ENCODE measurements around the gene MEAK7.

The MEAK7 gene, protein sequence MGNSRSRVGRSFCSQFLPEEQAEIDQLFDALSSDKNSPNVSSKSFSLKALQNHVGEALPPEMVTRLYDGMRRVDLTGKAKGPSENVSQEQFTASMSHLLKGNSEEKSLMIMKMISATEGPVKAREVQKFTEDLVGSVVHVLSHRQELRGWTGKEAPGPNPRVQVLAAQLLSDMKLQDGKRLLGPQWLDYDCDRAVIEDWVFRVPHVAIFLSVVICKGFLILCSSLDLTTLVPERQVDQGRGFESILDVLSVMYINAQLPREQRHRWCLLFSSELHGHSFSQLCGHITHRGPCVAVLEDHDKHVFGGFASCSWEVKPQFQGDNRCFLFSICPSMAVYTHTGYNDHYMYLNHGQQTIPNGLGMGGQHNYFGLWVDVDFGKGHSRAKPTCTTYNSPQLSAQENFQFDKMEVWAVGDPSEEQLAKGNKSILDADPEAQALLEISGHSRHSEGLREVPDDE

DNA sequence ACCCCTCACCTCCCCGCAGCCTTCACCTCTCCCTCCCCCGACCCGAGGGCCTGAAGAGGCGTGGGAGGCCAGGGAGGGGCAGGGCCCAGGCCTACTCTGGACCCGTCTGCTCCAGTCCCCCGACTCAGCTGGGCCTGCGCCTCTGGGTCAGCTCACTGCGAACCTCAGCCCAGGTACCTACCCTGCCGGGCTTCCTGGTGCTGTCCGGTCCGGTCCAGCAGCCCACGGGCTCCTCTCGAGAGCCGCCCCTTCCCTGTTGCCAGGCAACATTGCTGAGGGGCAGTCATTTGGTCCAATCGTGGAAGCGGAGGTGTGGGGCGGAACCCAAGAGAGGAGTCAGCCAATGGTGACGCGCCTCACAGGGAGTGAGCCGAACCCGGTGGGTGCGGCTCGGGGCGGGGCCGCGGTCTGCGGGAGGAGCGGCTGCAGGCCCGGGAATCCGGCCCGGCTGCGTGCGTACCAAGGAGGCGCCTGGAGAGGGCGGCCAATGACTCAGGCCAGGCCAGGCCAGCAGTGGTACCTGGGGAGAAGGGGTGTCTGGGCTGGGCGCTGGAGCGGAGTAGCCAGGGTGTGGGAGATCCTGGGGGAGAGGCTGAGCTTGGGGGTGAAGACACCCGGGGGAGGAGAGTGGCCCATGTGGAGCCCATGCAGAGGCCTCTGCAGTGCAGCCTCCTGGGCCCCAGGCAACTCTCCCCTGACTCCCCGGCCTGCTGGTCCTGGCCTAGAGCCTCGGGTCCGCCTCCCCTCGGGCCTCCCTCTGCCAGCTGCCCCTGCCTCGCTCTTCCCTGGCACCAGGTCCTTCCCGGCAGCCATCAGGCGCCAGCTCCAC lies at the start of gene MEAK7:
Gene MEAK7 (minus strand): TSS at position 240 of the 829 bp plus-strand sequence. CDS start 6,573 bp downstream, outside the sequence.
- peak; percentile 74 for DNase-seq

DNA sequence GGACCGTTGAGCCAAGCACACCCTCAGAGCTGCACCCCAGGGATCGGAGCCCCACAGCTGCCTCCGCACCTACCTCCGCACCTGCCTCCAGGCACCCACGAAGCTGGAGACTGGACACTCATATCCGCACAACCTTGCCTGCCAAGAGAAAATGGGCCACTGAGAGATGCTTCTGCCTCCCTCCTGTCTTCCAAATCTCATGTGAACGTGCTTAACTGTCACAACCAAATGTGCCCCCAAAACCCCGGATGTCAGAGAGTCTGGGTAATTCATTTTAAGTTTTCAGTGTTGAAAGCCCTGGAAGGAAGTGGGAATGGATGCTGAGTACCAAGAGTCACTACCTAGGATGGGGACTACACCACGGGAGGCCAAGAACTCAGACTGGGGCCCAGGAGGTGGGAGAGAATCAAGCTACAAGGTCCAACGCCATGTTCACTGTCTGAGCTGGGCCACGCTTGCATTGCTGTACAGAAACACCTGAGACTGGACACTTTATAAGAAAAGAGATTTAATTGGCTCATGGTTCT lies 49.5 kb upstream of the MEAK7 start:
- DNase-seq = no peak

DNA sequence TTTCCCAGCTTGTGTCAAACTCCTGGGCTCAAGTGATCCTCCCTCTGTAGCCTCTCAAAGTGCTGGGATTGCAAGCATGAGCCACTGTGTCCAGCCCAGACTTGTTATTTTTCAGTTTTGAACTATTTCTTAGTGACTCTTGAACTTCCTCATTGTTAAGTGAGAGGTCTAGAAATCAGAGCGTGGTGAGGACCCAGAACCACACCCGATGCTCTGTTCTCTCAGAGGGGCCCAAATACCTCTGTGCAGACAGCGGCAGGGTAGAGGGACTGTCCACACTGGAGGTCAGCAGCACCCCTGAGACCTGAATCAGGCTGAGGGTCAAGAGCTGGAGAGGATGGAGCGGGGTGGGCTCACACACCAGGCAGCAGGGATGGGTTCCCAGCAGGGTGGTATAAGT lies 47.7 kb upstream of the MEAK7 start:
- DNase-seq = no peak

DNA sequence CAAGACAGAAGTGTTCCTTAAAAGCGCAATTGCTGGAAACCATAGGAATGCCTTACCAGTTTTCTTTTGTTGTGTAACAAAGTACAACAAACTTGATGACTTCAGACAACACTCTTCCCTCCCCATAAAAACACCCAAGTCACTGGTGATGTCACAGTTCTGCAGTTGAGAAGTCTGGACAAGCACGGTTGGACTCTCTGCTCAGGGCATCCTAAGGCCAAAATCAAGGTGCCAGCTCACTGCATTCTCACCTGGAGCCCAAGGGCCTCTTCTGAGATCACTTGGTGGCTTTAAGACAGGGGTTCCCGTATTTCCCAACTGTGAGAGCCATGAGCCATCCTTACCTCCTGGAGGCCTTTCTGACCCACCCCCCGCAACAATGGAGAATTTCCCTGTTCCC lies 45.6 kb upstream of the MEAK7 start:
- DNase-seq = no peak

DNA sequence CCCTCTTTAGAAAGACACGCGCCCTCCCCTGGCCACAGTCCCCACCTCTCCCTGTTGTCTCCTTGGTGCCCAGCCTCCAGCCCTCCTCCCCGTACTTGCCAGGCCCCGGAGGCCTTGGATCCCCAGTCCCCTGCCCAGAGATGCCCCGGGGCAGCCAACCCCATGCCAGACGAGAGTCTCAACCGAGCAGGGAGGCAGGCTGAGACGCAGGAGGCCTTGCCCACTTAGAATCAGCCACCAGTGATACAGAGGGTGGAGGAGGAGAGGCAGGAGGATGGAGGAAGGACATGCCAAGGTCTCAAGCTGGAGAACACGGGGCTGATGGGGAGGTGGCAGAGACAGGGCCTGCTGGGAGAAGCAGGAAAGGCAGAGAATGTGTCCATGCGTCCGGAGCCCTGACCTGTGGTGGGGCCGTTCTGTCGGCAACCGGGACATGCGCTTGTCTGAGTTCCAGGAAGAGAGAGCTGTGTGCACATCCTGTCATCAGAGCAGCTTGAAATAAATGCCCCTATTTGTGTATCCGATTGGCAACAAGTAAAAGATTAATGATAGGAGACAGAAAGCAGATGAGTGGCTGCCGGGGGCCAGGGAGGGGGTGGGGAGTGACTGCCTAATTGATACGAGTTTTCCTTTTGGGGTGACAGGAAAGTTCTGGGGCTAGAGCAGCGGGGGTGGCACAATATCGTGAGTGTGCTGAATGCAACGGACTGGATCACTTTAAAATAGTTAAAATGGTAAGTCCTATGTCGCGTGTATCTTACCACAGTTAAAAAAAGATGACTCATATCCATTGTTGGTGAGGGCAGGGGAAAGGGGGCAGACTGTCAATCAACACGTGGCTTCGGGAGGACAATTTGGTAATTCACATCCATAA lies 44.7 kb upstream of the MEAK7 start:
- DNase-seq = no peak

DNA sequence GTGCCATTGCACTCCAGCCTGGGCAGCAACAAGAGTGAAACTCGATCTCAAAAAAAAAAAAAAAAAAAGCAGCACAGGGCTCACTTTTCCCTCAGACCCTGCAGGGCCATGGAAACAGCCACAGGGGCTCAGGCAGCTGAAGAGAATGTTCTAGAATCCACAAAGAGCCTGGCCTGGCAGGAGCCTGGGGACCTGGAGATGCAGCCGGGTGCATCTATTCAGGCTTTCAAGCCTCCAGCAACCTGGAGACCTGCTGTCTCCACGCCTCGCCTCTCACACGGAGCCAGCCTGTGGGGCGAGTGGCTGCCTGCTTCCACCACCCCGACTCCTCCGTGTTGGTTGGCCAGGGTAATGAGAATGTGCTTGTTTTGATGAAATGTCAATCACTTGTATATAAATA lies 44.0 kb upstream of the MEAK7 start:
- no peak for DNase-seq

DNA sequence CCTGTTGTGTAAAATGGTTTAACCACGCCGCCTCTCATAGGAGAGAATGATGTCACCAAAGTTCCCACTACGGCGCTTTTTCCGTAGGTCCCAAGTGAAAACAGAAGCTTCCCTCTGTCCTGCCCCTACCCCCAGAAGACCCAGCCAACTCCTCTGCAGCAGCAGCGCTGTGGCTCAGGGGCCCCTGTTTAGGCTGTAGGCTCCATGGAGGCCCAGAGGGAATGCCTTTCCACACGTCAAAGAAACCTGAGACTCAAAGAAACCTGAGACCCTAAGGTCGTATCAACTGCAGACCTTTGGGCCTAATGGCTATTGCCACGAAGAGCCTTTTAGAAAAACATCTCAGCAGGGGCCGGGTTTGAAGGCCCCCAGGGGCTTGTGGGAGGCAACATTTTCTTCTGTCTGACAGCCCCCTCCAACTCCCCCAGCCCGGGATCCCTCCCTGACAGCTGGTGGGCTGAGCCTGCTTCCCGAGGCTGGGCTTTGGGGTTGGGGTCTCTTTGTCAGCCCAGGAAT lies 43.1 kb upstream of the MEAK7 start:
- no peak for DNase-seq

DNA sequence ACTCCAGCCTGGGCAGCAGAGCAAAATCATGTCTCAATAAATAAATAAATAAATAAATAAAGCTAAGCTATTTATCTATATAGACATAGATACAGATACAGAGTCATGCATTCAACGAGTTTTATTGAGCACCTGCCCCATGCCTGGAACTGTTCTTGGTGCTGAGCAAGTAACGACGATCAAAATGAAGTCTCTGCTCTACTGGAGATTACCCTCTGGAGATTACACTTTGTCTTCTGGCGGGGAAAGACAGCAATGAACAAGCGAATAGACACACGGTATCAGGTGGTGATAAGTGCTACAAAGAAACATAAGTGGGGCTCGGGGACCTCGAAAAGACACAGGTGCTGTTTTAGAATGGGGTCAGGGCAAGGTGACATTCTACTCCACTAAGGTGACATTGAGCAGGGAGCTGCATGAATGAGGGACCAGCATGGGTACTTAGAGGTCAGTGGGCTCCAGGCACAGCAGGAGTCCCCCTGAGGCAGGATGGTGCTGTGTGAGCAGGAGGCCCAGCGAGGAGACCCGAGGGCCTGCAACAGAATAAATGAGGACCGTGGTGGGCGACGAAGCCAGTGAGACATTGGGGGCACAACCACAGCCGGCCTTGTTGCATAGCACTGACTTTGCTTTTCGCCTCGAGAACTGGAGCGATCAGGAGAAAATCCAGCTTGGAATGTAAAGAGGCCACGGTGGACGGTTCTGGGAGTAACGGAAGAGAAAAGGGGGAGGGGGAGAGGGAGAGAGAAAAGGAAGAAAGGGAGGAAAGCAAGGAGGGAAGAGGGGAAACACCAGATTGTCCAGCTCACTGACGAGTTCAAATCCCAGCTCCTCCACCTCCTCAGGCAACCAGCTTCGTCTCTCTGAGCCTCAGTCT lies 42.4 kb upstream of the MEAK7 start:
- no peak for DNase-seq

DNA sequence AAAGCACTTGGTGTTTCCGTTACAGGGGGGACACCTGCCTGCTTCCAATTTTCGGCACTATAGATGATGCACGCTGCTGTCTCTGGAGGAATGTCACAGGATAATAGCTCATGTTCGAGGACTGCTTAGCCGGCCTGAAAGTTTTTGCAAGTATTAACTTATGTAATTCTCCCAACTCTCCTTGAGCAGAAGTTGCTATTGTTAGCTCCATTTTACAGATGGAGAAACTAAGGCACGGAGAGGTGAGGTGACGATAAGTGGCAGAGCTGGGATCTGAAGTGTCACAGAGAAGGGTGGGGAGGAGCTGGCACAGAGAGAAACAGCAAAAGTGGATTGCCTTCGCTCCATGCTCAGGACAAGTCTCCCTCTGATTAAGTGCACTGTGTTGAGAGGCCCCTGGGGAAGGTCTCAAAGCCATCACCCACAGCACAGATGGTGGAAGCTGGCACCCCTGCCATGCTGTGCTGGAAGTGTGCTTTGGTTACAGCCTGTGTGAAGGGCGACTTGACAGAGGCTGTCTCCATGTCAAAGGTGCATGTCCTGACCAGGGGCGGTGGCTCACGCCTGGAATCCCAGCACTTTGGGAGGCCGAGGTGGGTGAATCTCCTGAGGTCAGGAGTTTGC lies 40.8 kb upstream of the MEAK7 start:
- no peak for DNase-seq

DNA sequence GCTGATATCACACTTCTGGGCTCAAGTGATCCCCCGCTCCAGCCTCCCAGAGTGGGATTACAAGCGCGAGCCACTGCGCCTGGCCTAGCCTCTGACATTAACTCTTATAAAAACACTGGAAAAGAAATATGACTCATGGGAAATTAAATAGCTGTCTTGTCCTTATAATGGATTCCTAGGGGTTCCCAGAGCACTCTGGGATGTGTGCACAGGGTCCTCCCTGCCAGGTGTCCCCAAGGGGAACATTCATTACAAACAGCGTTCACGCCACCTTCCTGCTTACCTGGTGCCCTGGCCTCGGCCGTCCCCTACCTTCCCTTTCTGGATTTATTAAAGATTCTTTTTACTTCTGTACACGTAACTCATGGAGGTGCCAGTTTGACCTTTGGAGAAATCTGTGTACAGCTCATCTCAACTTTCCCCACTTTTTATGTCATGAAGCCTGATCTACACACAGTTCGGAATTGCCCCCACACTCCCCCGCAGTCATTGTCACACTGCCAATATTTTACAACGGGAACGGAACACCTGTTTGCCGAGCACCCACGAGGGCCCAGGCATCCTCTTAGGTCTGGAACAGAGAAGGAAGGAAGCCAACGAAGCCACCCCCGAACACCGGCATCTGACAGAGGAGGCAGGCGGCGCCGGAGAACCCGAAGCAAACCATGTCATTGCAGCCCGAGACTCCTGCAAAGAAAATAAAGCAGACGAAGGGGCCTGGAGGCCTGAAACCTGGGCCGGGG lies 39.7 kb upstream of the MEAK7 start:
- DNase-seq = no peak

DNA sequence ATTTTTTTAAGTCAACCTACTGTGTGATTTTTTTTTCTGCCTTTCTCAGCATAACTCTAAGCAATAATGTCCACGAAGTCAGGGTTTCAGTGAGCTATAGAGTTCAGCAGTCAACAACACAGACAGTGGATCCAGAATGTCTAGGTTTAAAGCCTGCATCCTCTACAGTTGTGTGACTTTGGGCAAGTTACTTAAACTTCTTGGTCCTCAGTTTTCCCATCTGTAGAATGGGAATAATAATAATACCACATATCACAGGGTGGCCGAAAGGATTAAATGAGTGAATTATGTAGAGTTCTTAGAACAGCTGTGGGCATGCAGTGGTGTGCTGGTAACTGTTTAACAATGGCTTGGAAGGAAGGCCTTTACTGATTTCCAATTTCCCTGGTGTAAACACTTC lies 38.8 kb upstream of the MEAK7 start:
- no peak for DNase-seq

DNA sequence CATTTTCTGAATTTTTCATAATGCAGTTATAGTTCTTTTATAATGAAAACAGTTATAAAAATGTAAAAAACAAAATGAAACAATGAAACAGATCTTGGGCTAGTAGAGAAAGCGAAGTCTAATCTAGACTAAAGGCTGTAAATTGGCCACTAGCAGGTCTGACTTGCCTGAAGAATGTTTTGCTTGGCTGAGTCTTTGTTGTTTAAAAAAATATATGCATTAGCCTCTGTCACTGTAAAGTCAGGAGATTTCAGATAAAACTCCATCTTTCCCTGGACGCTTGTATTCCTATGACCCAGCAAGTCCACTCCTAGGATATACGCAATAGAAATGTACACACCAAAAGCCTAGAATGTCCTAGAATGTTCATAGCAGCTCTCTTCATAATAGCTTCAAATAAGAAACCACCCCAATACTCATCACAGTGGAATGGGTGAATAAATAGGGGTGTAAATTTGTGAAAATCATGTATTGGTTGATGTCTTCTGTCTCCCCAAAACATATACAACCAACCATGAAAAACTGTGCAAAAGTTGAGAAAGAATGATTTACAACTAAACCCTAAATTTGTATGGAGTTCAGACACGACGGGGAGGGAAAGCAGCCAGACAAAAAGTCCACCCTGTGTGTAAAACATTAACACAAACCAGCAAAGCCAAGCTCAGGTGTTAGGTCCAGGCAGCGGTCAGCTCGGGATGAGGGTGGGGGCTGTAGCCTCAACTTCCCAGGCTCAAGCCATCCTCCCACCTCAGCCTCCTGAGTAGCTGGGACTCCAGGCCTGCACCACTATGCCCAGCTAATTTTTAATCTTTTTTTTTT lies 37.7 kb upstream of the MEAK7 start:
- no peak for DNase-seq

DNA sequence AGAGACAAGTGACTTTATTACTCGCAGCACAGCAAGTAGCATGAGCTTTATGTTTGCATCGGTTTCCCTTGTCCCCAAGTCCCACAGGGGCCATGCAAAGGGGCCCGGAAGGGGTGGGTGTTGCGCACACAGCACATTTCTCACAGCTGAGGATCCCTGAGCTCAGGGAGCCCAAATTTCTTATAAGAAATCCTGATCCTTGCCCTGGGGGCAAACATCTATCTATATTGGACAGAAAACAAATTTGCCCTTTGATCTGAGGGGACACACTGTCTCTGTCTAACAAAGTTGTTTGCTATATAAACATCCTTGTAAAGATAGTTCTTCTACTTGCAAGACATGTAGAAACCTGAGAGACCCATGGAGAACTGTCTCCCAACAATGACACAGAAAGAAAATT lies 35.7 kb upstream of the MEAK7 start:
- no peak for DNase-seq

DNA sequence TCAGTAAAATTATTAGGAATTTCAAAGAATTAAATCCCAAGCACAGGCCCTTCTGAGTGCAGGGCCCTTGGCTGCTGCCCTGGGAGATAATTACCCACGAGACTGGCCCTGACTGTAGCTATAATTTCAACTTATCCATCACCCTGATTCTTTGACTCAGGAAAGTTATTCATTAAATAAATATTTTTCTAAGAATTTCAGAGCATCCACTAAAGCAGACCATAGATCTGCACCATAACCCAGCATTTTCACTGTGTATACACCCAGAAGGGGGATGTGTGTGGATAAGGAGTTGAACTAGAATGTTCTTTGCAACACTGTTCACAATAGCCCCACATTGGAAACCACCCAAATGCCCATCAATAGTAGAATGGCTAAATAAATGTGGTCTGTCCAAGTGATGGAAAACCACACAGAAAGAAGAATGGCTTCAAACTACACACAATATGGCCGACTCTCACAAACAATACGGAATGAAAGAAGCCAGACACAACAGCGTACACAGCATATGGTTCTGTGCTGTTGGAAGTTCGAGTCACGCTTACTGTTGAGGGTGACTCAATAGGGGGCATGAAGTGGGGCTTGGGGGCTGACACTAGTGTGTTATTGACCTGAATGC lies 33.9 kb upstream of the MEAK7 start:
- DNase-seq = no peak

DNA sequence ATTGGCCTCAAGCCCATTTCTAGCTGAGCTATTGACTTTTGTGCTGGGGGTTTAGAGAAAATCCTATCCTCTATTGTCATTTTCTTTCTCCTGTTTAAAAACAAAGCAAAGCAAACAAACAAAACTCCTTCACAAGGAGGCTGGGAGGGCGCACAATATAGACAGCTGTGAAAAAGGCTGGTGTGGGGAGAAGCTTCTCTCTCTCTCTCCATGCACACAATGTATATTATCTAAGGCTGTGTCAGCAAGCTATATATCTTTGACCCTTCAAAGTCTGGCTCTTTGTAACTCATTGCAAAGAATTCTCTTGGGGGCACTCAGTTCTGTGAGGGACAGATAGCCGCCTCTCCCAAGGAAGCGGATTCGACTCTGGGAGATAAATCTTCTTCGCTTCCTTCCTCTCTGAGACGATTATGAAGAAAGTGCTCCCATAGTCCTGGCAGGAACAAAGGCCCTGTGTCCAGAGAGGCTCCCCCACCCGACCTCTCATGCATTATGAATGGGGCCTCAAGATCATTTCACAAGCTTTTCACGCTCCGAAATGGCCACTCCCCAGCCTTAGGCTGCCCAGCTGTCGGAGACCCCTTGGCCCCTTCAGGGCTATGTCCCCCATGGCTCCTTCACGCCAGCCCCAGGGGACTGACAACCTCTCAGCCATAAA lies 33.2 kb upstream of the MEAK7 start:
- no peak for DNase-seq

DNA sequence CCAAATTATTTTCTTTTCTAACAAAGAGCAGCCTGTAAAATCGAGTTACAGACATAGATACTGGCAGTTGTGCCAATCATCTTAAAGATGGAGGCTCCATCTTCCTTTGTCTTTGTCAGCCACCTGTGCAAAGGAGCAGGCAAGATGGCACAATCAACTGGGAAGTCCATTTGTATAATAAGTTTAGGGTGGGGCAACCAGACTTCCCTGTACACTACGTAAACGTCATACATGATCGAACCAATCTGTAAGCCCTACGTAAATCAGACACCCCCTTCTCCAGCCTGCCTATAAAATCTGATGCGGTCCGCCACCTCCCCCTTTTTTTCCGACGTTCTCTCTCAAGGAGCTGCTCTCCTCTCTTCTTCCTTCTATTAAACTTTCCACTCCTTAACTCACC lies 31.4 kb upstream of the MEAK7 start:
- no peak for DNase-seq

DNA sequence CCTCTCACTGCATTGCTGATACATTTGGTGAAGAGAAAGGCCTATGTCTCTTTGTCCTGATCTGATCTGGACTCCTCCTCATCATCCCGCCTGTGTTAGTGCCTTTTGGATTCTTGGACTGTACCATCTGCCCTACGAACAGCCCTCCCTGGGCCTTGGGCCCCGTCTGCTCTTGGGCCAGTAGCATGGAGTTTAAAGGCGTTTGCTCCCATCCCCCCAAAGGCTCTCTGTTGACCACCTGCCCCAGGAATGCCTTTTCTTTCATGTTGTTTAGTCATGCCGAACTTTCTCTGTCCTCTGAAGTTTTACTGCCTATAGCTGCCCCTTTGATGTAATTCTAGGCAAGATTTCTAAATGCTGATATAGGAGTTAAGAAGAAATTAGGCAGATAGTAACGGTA lies 30.9 kb upstream of the MEAK7 start:
- DNase-seq = no peak

DNA sequence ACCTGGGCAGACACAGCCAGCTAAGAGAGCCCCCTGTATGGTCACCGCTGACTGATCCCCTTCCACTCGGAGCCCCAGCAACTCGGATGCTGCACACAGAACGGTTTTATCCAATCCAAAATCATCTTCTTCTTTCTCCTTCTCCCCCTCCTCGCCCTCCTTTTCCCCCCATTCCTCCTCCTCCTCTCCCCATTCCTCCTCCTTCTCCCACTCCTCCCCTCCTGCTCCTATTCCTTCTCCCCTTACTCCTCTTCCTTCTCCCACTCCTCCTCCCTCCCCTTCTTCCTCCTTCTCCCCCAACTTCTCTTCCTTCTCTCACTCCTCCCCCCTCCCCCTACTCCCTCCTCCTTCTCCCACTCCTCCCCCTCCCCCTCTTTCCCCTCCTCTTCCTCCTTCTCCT lies 30.4 kb upstream of the MEAK7 start:
- no peak for DNase-seq

All from NCI-H446 treated with DMSO at 0.1 percent for 48 hours (cell line).